HTR-8/SVneo (cell line): ENCODE results near the gene PIWIL1.

Experiments
- DNase-seq: peaks from one replicate; pipeline ENCODE4 v3.0.0; 2011; ENCODE audit warnings: low spot score, mixed read lengths; ENCODE audit not compliant: insufficient read length
- FAIRE-seq: peaks from 2 replicates; lab custom pipeline; 2011; peaks lifted over from hg19 to GRCh38; lab: Jason Lieb, UNC

Gene PIWIL1

GRCh38 chr12:130367523-130367922 lies 29.8 kb downstream of the PIWIL1 start:
- no peak for FAIRE-seq
- DNase-seq = no peak

GRCh38 chr12:130369816-130370215 lies 32.1 kb downstream of the PIWIL1 start:
- DNase-seq (no peak), FAIRE-seq (no peak)

DNA sequence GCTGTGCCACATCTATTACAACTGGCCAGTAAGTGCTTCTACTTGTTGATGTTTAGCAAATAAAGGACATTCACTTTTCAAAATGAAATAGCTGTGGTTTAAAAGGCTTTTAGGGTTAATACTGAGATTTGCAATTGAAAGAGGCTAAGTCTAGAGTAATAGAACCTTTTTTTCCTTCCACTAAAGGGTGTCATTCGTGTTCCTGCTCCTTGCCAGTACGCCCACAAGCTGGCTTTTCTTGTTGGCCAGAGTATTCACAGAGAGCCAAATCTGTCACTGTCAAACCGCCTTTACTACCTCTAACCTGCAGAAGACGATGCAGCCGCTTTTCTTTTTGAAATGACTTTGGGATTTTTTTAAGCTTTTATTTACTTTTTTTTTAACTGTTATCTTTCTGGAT lies 33.6 kb downstream of the PIWIL1 start:
- DNase-seq (no peak), FAIRE-seq (no peak)

DNA sequence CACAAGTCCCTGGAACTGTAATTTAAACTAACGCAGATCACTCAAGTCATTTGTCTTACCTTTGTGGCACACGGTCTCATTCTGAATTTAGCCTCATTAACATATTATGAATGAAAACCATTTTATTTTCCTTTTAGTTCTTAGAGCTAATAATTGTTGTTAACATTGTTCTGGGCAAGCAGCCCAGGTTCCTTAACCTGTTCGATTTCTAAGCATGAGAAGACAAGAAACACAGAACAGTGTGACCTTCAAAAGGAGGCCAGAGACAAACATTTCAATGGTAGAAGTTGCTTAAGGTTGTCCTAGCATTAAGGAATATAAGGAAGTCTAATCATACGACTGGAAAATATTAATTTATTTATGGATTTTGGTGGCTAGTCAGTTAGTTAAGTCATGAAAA lies 35.2 kb downstream of the PIWIL1 start:
- FAIRE-seq = no peak
- DNase-seq = no peak

DNA sequence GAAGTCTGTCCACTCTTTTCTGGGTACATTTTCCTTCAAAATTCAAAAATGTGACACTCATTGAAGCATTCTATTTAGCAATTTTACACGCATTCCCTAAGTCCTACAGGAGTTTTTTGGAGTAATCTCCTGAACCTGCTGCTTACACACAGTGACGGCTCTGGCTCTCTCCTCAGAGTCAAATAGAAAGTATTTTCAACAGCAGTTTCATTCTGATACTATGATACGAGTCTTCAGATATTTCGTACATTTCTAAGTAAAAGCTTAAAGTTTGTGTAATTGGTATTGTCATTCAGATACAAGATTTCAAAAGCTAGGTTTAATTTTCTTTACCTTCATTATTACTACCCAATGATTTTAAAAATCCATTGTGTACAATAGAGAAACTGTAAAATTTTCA lies 36.4 kb downstream of the PIWIL1 start:
- DNase-seq = no peak
- FAIRE-seq = no peak

- DNase-seq (no peak), FAIRE-seq (no peak)
Observed at GRCh38 chr12:130375296-130376287, 37.9 kb downstream of the PIWIL1 start.

GRCh38 chr12:130382818-130383217 lies 45.1 kb downstream of the PIWIL1 start:
- DNase-seq = no peak
- no peak for FAIRE-seq

DNA sequence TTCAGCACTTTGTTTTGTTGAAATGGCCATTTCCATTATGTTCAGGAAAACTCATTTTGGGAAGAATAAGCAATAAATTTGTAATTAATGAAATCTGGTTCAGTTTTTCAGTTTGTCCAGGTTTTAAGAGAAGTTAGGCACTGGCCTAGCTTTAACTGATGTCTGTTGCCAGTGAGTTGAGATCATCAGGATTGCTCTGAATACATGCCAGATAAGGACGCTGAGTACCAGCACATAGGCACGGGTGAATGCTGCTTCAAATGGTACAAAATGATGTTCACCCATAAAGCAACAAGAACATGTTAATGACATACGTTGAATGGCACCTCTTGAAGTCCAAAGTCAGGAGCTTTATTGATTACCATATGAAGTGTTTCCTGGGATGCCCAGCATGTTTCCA lies 46.5 kb downstream of the PIWIL1 start:
- FAIRE-seq = no peak
- DNase-seq = no peak

DNA sequence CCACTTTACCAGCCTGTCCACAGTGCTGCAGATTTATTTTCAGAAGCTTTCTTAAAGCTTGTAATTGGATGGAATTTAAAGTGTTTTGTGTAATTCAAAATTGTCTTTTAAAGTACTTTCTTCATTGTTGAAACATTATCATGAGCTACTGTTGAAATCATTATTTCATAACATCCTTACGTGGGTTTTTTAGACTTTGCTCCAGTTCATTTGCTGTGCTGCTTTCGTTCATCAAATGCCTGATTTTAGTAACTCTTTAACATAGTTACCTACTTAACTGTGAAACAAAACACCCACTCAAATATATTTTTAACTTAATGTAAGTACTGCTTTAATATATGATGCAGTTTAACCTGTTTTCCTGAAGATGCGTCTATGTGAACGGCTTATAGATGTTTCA lies 47.5 kb downstream of the PIWIL1 start:
- DNase-seq = no peak
- FAIRE-seq = no peak

- DNase-seq (no peak), FAIRE-seq (no peak)
Observed at GRCh38 chr12:130391186-130391585, 53.5 kb downstream of the PIWIL1 start.

GRCh38 chr12:130394906-130395305 lies 57.2 kb downstream of the PIWIL1 start:
- FAIRE-seq (no peak), DNase-seq (no peak)

- FAIRE-seq = no peak
Observed at GRCh38 chr12:130396667-130397066, 59.0 kb downstream of the PIWIL1 start.

DNA sequence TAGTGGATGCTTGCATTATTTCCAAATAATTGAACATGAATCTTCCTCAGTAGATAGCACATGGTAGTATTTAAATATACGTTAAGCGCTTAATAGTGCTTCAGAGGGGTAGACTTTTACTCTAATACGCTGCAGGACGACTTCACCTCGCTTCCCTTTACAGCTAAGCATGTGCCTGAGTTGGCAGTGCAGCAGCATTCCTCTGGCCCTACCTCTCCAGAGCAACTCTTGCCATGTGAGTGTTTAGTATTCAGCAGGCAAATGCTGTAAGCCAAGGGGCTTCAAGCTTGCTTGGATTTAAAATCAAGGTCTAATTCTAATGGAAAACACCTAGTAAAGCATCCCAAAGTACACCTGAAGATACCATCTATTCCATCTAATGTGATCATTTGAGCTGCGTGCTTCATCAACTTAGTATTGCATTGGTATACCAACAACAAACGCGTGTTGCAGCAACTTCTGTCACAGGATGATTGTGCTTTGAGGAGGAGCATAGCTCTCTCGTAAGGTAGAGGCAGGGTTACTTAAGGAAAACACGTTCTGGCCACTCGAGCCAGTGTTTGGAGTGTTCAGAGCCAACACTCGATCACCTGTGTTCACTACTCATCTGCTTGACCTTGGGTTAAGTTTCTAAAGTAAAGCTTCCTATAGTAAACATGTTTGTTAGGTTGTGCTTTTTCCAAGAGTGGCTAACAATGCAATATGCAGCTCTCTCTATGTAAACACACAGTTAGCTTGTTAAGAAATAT lies 60.6 kb downstream of the PIWIL1 start:
- FAIRE-seq (no peak), DNase-seq (no peak)

More at GRCh38 chr12:130396667-130397066, 59.0 kb downstream of the PIWIL1 start:
- no peak for DNase-seq

DNA sequence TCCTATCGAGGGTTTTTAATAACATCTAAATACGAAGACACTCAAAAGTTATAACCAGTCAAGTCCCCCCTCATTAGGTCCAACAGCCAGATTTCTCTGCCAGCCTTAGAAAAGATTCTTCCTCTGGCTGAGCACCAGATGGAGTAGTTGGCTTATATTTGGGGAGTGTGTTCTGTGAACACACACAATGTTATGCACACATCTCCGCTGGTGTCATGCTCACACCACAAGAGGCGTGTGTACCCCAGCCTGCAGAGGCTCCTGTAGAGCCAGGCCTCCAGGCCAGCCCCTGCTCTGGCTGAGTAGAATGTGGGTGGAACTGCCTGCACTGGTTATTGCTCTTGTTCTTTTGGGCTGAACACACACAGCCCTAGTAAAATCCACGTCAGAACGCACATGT lies 64.0 kb downstream of the PIWIL1 start:
- no peak for DNase-seq
- no peak for FAIRE-seq

GRCh38 chr12:130405332-130405731 lies 67.6 kb downstream of the PIWIL1 start:
- FAIRE-seq (no peak), DNase-seq (no peak)

GRCh38 chr12:130412384-130412783 lies 74.7 kb downstream of the PIWIL1 start:
- FAIRE-seq = no peak

DNA sequence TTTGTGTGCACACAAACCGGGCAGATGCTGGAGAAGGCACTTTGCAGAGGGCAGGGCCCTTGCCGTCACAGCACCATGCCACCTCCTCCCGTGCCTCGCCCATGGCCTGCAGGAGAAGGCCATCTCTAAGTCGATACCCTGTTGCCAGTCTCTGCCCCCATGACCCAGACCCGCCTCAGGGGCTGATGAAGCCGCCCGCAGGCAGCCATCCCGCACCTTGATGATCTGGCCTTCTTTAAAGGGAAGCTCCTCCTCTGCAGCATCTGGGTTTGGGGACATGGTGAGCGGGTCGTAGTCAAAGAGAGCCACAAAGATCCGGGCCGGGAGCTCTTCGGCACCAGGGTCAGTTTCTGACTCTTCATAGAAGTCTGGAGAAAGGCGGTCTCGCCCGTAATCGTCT lies 76.2 kb downstream of the PIWIL1 start:
- FAIRE-seq (no peak), DNase-seq (no peak)

More at GRCh38 chr12:130412384-130412783, 74.7 kb downstream of the PIWIL1 start:
- no peak for DNase-seq

DNA sequence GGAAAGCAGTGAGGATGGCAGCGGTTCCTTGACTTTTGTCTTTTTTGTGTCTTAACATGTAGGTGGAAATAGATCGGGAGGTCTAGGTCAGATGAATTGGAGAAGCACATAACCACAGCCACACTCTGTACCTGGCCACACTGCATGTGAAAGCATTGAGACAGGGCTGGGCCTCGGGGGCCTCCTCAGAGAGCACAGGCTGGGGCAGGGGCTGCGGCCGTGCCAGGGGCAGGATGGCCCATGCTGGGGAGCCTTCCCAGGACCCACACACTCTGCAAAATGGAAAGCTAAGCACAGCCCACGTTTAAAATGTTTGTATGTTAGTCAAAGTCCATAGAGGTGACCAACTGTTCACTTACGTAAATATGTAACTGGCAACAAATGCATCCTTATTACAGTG lies 76.7 kb downstream of the PIWIL1 start:
- DNase-seq (no peak), FAIRE-seq (no peak)

- no peak for DNase-seq
- FAIRE-seq = no peak
Observed at GRCh38 chr12:130418251-130418650, 80.6 kb downstream of the PIWIL1 start.

GRCh38 chr12:130419116-130419515 lies 81.4 kb downstream of the PIWIL1 start:
- DNase-seq (no peak), FAIRE-seq (no peak)

DNA sequence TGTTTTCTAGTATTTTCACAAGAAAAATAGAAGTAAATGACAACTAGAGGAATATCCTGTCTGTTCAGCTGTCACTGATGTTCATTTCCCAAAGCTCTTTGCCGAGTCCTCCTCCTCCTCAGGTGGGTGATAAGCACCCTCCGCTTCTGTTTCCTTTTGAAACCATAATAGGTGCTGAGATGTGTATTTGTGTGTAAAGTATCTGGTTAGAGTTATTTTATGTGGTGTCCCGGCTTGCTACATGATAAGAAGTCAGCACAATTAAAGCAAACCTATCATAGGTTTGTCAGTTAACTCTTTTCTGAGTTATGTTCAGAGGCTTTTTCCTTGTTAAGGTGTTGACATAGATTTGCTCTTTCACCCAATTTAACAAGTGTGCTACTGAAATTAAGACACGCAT lies 82.4 kb downstream of the PIWIL1 start:
- FAIRE-seq (no peak), DNase-seq (no peak)
